Esophagus squamous epithelium (tissue), 4 donors: ENCODE measurements around the gene PLCB2.

Source experiments
- CTCF ChIP-seq, 6 experiments: fragments of 450-650 bp in 4 of 6; fragments of 200-600 bp in 2 of 6; sonication (generic) in 2 of 6; IDR thresholded peaks; one replicate each; pipeline ENCODE4 v1.5.1; 2016 to 2019; ENCODE audit warnings: antibody characterized with exemption in 6 of 6, mild to moderate bottlenecking in 4 of 6, moderate library complexity in 4 of 6
- POLR2A ChIP-seq, 4 donors: fragments of 450-650 bp; IDR thresholded peaks; one replicate each; pipeline ENCODE4 v1.6.1; 2017; ENCODE audit warnings: antibody characterized with exemption in 4 of 4, mild to moderate bottlenecking in 4 of 4, moderate library complexity in 3 of 4

GRCh38 chr15:40339621-40339945 lies 31.8 kb upstream of the PLCB2 start:
- TF ChIP-seq CTCF (IDR thresholded peaks at IDR 0.05) (no peak), POLR2A (IDR thresholded peaks at IDR 0.05) (no peak)
